Adipose tissue (tissue), 3 donors: ENCODE results near the gene LPP. TPM values are rescaled to one million over a fixed set of nuclear protein-coding genes. Genes with fewer than 3 reads are reported as not detected.

ENCODE experiments used
- H3K27ac ChIP-seq: one replicate; pipeline ENCODE4 v1.5.1; 2013; ENCODE audit warnings: low read depth, low read length
- WGBS, 3 donors: extraction: QIAGEN DNeasy Blood & Tissue Kit; methylation state at CpG; one replicate each; pipeline ENCODE4 v1.1.7; 2013; 5-methylcytosine and 5-hydroxymethylcytosine counted together
- polyA plus RNA-seq, 3 donors: library from polyadenylated mRNA; stranded (reverse); fragments of 200-250 nt; gene quantifications; one replicate each; pipeline ENCODE4 v1.2.3, GENCODE V29; 2013
- donor health status: healthy with polysubstance abuse.
- donor health status: Bipolar disorder and iron deficiency.
- donor health status: healthy.

Gene LPP
- polyA plus RNA-seq, 3 donors = 3.6 to 25.6 (median 11.3) TPM

GRCh38 chr3:188926741-188927511 lies 773.0 kb downstream of the LPP start:
- H3K27ac ChIP-seq = no peak overlapping the region
- WGBS, 3 donors = 87 to 90% (median 89%) methylated on average over 9 of the region's 9 CpGs

- H3K27ac ChIP-seq = no peak overlapping the region
These were observed 774.0 kb downstream of the LPP start for GRCh38 chr3:188927971-188928370.

GRCh38 chr3:188929137-188929536 lies 775.2 kb downstream of the LPP start:
- H3K27ac ChIP-seq = no peak overlapping the region
- WGBS, 3 donors = 29 to 87% (median 80%) methylated on average over 2 of the region's 2 CpGs

GRCh38 chr3:188931036-188931435 lies 777.1 kb downstream of the LPP start:
- 39 to 50% (median 45%) methylated on average over 3 of the region's 3 CpGs for WGBS, 3 donors
- no peak overlapping the region for H3K27ac ChIP-seq

GRCh38 chr3:188931531-188931930 lies 777.6 kb downstream of the LPP start:
- WGBS, 3 donors = 87 to 89% (median 87%) methylated on average over 3 of the region's 3 CpGs

GRCh38 chr3:188934989-188935388 lies 781.0 kb downstream of the LPP start:
- H3K27ac ChIP-seq = no peak overlapping the region
- 90 to 94% (median 93%) methylated on average over 5 of the region's 5 CpGs for WGBS, 3 donors

More at GRCh38 chr3:188931531-188931930, 777.6 kb downstream of the LPP start:
- no peak overlapping the region for H3K27ac ChIP-seq

GRCh38 chr3:188936597-188937107 lies 782.7 kb downstream of the LPP start:
- whole genome bisulfite sequencing, 3 donors = 93 to 97% (median 97%) methylated on average over 3 of the region's 3 CpGs
- H3K27ac ChIP-seq = no peak overlapping the region

- 74 to 87% (median 76%) methylated on average over 7 of the region's 7 CpGs for WGBS, 3 donors
- no peak overlapping the region for H3K27ac ChIP-seq
These were observed 783.4 kb downstream of the LPP start for GRCh38 chr3:188937389-188937788.

- no peak overlapping the region for H3K27ac ChIP-seq
- WGBS, 3 donors = 95 to 100% (median 97%) methylated on average over 3 of the region's 3 CpGs
These were observed 785.0 kb downstream of the LPP start for GRCh38 chr3:188938999-188939398.

- H3K27ac ChIP-seq = no peak overlapping the region
These were observed 786.0 kb downstream of the LPP start for GRCh38 chr3:188939814-188940572.

More at GRCh38 chr3:188939814-188940572, 786.0 kb downstream of the LPP start:
- WGBS, 3 donors = 73 to 90% (median 74%) methylated on average over 5 of the region's 5 CpGs
